Measurements from ENCODE around the gene NFKB2.

- TF ChIP-seq EP300 (IDR thresholded peaks at IDR 0.05; ENCODE audit: borderline replicate concordance): no peak
- no peak for TF ChIP-seq RAD21 (IDR thresholded peaks at IDR 0.05; ENCODE audit: low read depth)
- no peak for TF ChIP-seq CREB1 (IDR thresholded peaks at IDR 0.05; ENCODE audit: low read depth)
- TF ChIP-seq, protein P1, sequence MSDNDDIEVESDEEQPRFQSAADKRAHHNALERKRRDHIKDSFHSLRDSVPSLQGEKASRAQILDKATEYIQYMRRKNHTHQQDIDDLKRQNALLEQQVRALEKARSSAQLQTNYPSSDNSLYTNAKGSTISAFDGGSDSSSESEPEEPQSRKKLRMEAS (IDR thresholded peaks at IDR 0.05): no peak
- no peak for TF ChIP-seq TEAD4 (IDR thresholded peaks at IDR 0.05)
- no peak for TF ChIP-seq REST (IDR thresholded peaks at IDR 0.05; ENCODE audit: low read depth)
- no peak for TF ChIP-seq FOXM1 (IDR thresholded peaks at IDR 0.05; ENCODE audit: borderline replicate concordance, low read depth)
- TF ChIP-seq TCF12 (IDR thresholded peaks at IDR 0.05; ENCODE audit: low read depth): no peak
- no peak for TF ChIP-seq CEBPB (IDR thresholded peaks at IDR 0.05)
Measured at GRCh38 chr10:102424145-102424544, 28.6 kb downstream of the NFKB2 start.

Measured in Ishikawa (cell line).